GM21528 (cell line): ENCODE results near the gene TANGO6.

Source experiments
- ATAC-seq: cut with Tn5 transposase; IDR thresholded peaks from one replicate; pipeline ENCODE4 v1.9.1; 2021; ENCODE audit warnings: mild to moderate bottlenecking, moderate library complexity; ENCODE audit not compliant: unreplicated experiment, low FRiP score

Gene TANGO6

GRCh38 chr16:69085032-69085695, 241.8 kb downstream of the TANGO6 start:
- no peak for ATAC-seq

- no peak for ATAC-seq
These were observed 243.8 kb downstream of the TANGO6 start for GRCh38 chr16:69087161-69087581.

- no peak for ATAC-seq
These were observed 245.4 kb downstream of the TANGO6 start for GRCh38 chr16:69088684-69089083.

GRCh38 chr16:69089091-69089910, 246.0 kb downstream of the TANGO6 start:
- ATAC-seq: no peak

GRCh38 chr16:69093974-69094373, 250.6 kb downstream of the TANGO6 start:
- ATAC-seq: no peak

- ATAC-seq: no peak
These were observed 251.2 kb downstream of the TANGO6 start for GRCh38 chr16:69094501-69094900.

GRCh38 chr16:69095193-69095592, 251.9 kb downstream of the TANGO6 start:
- no peak for ATAC-seq

GRCh38 chr16:69100071-69100691, 256.9 kb downstream of the TANGO6 start:
- no peak for ATAC-seq

GRCh38 chr16:69105501-69106361, 262.4 kb downstream of the TANGO6 start, which contains the start of gene HAS3:
Gene HAS3 (plus strand): TSS chr16:69105653. CDS start chr16:69109396, 3,743 bp downstream.
- no peak for ATAC-seq

- no peak for ATAC-seq
These were observed 263.4 kb downstream of the TANGO6 start for GRCh38 chr16:69106491-69107315.

GRCh38 chr16:69107316-69107962, 264.1 kb downstream of the TANGO6 start:
- ATAC-seq: no peak

GRCh38 chr16:69108064-69108904, 265.0 kb downstream of the TANGO6 start:
- no peak for ATAC-seq

- no peak for ATAC-seq
These were observed 265.5 kb downstream of the TANGO6 start for GRCh38 chr16:69108905-69109252.

GRCh38 chr16:69109486-69110270, 266.3 kb downstream of the TANGO6 start:
- no peak for ATAC-seq

GRCh38 chr16:69110406-69110805, 267.1 kb downstream of the TANGO6 start:
- ATAC-seq: no peak

GRCh38 chr16:69111216-69111875, 268.0 kb downstream of the TANGO6 start:
- ATAC-seq: no peak

GRCh38 chr16:69111876-69112230, 268.5 kb downstream of the TANGO6 start:
- ATAC-seq: no peak
